Measurements from ENCODE around the gene CNGB1. TPM values are rescaled to one million over a fixed set of nuclear protein-coding genes. Genes with fewer than 3 reads are reported as not detected.
A peak's percentile ranks its signal among the peaks of the same experiment; 100 is the strongest.

The CNGB1 gene
- total RNA-seq, 1 donor from 2014 or later, result not detected

GRCh38 chr16:57906382-57907316 is 64.3 kb downstream of the CNGB1 start:
- no peaks in the 10 kb centered on the region for H3K9me3 Mint-ChIP-seq (ENCODE audit: unreplicated experiment)
- TF ChIP-seq CTCF (IDR thresholded peaks at IDR 0.05; ENCODE audit: unreplicated experiment), result peak; percentile 33
- no peaks in the 10 kb centered on the region for H3K36me3 Mint-ChIP-seq (ENCODE audit: low read depth, unreplicated experiment)
- no peak overlapping the region for H3K27ac Mint-ChIP-seq (ENCODE audit: unreplicated experiment)
- peaks cover 4% of the 10 kb centered on the region for H3K4me1 Mint-ChIP-seq (ENCODE audit: unreplicated experiment)
- no peak overlapping the region for H3K4me3 Mint-ChIP-seq (ENCODE audit: unreplicated experiment)
- peak; percentile 23 for DNase-seq (ENCODE audit: low spot score)
- peaks cover 17% of the 10 kb centered on the region for H3K27me3 Mint-ChIP-seq (ENCODE audit: unreplicated experiment)

- DNase-seq (ENCODE audit: low spot score), result no peak
- Mint-ChIP-seq H3K4me3 (ENCODE audit: unreplicated experiment) (no peak overlapping the region), H3K27me3 (ENCODE audit: unreplicated experiment) (peaks cover 15% of the 10 kb centered on the region), H3K4me1 (ENCODE audit: unreplicated experiment) (peaks cover 2% of the 10 kb centered on the region), H3K27ac (ENCODE audit: unreplicated experiment) (no peak overlapping the region), H3K36me3 (ENCODE audit: low read depth, unreplicated experiment) (no peaks in the 10 kb centered on the region), H3K9me3 (ENCODE audit: unreplicated experiment) (no peaks in the 10 kb centered on the region)
- no peak for TF ChIP-seq CTCF (IDR thresholded peaks at IDR 0.05; ENCODE audit: unreplicated experiment)
Measured at GRCh38 chr16:57904101-57904500, 66.8 kb downstream of the CNGB1 start.

- H3K27me3 Mint-ChIP-seq (ENCODE audit: unreplicated experiment), result peaks cover 13% of the 10 kb centered on the region
- H3K4me3 Mint-ChIP-seq (ENCODE audit: unreplicated experiment), result no peak overlapping the region
- DNase-seq (ENCODE audit: low spot score), result no peak
- H3K9me3 Mint-ChIP-seq (ENCODE audit: unreplicated experiment), result no peaks in the 10 kb centered on the region
- no peak for TF ChIP-seq CTCF (IDR thresholded peaks at IDR 0.05; ENCODE audit: unreplicated experiment)
- no peaks in the 10 kb centered on the region for H3K36me3 Mint-ChIP-seq (ENCODE audit: low read depth, unreplicated experiment)
- H3K4me1 Mint-ChIP-seq (ENCODE audit: unreplicated experiment), result peaks cover 2% of the 10 kb centered on the region
- no peak overlapping the region for H3K27ac Mint-ChIP-seq (ENCODE audit: unreplicated experiment)
Measured at GRCh38 chr16:57903656-57904055, 67.3 kb downstream of the CNGB1 start.

- no peaks in the 10 kb centered on the region for H3K9me3 Mint-ChIP-seq (ENCODE audit: unreplicated experiment)
- H3K4me3 Mint-ChIP-seq (ENCODE audit: unreplicated experiment), result no peak overlapping the region
- no peak for TF ChIP-seq CTCF (IDR thresholded peaks at IDR 0.05; ENCODE audit: unreplicated experiment)
- H3K4me1 Mint-ChIP-seq (ENCODE audit: unreplicated experiment), result peaks cover 2% of the 10 kb centered on the region
- H3K36me3 Mint-ChIP-seq (ENCODE audit: low read depth, unreplicated experiment), result no peaks in the 10 kb centered on the region
- DNase-seq (ENCODE audit: low spot score), result no peak
- H3K27ac Mint-ChIP-seq (ENCODE audit: unreplicated experiment), result no peak overlapping the region
- peaks cover 14% of the 10 kb centered on the region for H3K27me3 Mint-ChIP-seq (ENCODE audit: unreplicated experiment)
Measured at GRCh38 chr16:57901480-57902069, 69.4 kb downstream of the CNGB1 start.
